GM12878 (cell line): ENCODE measurements around the gene PHAF1.

Experiments
- CTCF ChIP-seq, 3 experiments: IDR thresholded peaks in 2 of 3; conservative IDR thresholded peaks in 1 of 3; 2 replicates each; pipeline ENCODE4 v1.5.1; 2011; ENCODE audit warnings: low read depth in 3 of 3, low read length in 3 of 3, mild to moderate bottlenecking in 3 of 3, control low read depth in 2 of 3, moderate library complexity in 2 of 3, inconsistent platforms in 1 of 3, mixed read lengths in 1 of 3; ENCODE audit not compliant: control insufficient read depth in 2 of 3, insufficient read depth in 1 of 3; ENCODE audit errors: extremely low read depth in 1 of 3
- EZH2 ChIP-seq: IDR thresholded peaks from 2 replicates; pipeline ENCODE4 v1.6.1; 2012; ENCODE audit warnings: low read depth, mild to moderate bottlenecking, control low read depth, inconsistent platforms, low read length, borderline replicate concordance; ENCODE audit not compliant: control insufficient read depth
- HDAC2 ChIP-seq: fragments of 200-600 bp; sonication (generic); IDR thresholded peaks from 2 replicates; pipeline ENCODE4 v1.6.1; 2017
- MAX ChIP-seq: IDR thresholded peaks from 2 replicates; pipeline ENCODE4 v1.6.1; 2012; ENCODE audit warnings: low read depth, low read length, improper control_type of control experiment
- RFX5 ChIP-seq: IDR thresholded peaks from 2 replicates; pipeline ENCODE4 v1.6.1; 2011; ENCODE audit warnings: low read depth, low read length, improper control_type of control experiment
- STAT3 ChIP-seq: IDR thresholded peaks from 2 replicates; pipeline ENCODE4 v1.6.1; 2011; ENCODE audit warnings: low read depth, low read length, improper control_type of control experiment
- TAF1 ChIP-seq: IDR thresholded peaks from 2 replicates; pipeline ENCODE4 v1.6.1; 2011; ENCODE audit warnings: mild to moderate bottlenecking, low read depth, low read length, borderline replicate concordance
- TCF12 ChIP-seq: IDR thresholded peaks from 2 replicates; pipeline ENCODE4 v1.6.1; 2011; ENCODE audit warnings: low read depth, mild to moderate bottlenecking, low read length
- WRNIP1 ChIP-seq: IDR thresholded peaks from 2 replicates; pipeline ENCODE4 v1.6.1; 2011; ENCODE audit warnings: low read depth, low read length, improper control_type of control experiment, borderline replicate concordance
- ZBED1 ChIP-seq: IDR thresholded peaks from 2 replicates; pipeline ENCODE4 v1.6.1; 2016; ENCODE audit warnings: borderline replicate concordance

- no peak for TF ChIP-seq WRNIP1
- TF ChIP-seq CTCF (IDR thresholded peaks at IDR 0.05 in 2 of 3, conservative IDR thresholded peaks at IDR 0.05 in 1 of 3; ENCODE audit: control insufficient read depth in 2 of 3, extremely low read depth in 1 of 3, insufficient read depth in 1 of 3, low read depth in 3 of 3, low read length in 3 of 3): no peak
- TF ChIP-seq TCF12: peak; percentile 5; the same call in 1 of the 2 replicates
- no peak for TF ChIP-seq ZBED1
- no peak for TF ChIP-seq RFX5
- peak; percentile 60; the same call in 1 of the 2 replicates for TF ChIP-seq TAF1
- no peak for TF ChIP-seq EZH2
- no peak for TF ChIP-seq HDAC2
- TF ChIP-seq MAX: no peak
- no peak for TF ChIP-seq STAT3
Measured at GRCh38 chr16:67191995-67192681, 82.4 kb downstream of the PHAF1 start, which contains the start of gene E2F4.
